CD4-positive, alpha-beta T cell (primary cell): ENCODE data around the gene LRRIQ1. TPM values are rescaled to one million over a fixed set of nuclear protein-coding genes. Genes with fewer than 3 reads are reported as not detected.

ENCODE experiments used
- ATAC-seq: fragments of 200-7000 bp; cut with Tn5 transposase; one replicate; pipeline ENCODE4 v1.10.0; 2022; ENCODE audit warnings: mild to moderate bottlenecking; ENCODE audit not compliant: poor library complexity
- CTCF ChIA-PET: fragments of 350-600 bp; sonication (Branson Sonifier 250); formaldehyde crosslinking; loops from one replicate; lab custom pipeline; 2021; ENCODE audit warnings: antibody characterized with exemption, inconsistent platforms; lab: Charles Lee
- POLR2A ChIA-PET: fragments of 350-600 bp; sonication (Branson Sonifier 250); formaldehyde crosslinking; loops from one replicate; lab custom pipeline; 2021; ENCODE audit warnings: antibody characterized with exemption, inconsistent platforms; lab: Charles Lee
- DNase-seq, 14 experiments: peaks; one replicate each; pipeline ENCODE4 v3.0.0-alpha.2; 2013 to 2020; ENCODE audit warnings: mixed read lengths in 2 of 14
- H3K27ac ChIP-seq, 2 donors: one replicate each; pipeline versions ENCODE4 v1.5.1 to v1.7.0; 2013; ENCODE audit warnings: low read length in 2 of 2, low read depth in 1 of 2, mild to moderate bottlenecking in 1 of 2
- H3K27me3 ChIP-seq, 2 experiments: 1 replicate in 1 of 2; 2 replicates in 1 of 2; pipeline versions ENCODE4 v1.6.1 to v1.7.0; 2013; ENCODE audit warnings: low read length in 2 of 2, control low read depth in 1 of 2, mild to moderate bottlenecking in 1 of 2, moderate library complexity in 1 of 2; ENCODE audit not compliant: insufficient read depth in 2 of 2, control insufficient read depth in 1 of 2
- H3K36me3 ChIP-seq: one replicate; pipeline ENCODE4 v1.6.1; 2013; ENCODE audit warnings: low read length, control low read depth; ENCODE audit not compliant: insufficient read depth
- H3K4me1 ChIP-seq: one replicate; pipeline ENCODE4 v1.6.1; 2013; ENCODE audit warnings: low read length, control low read depth; ENCODE audit not compliant: insufficient read depth
- H3K4me3 ChIP-seq: one replicate; pipeline ENCODE4 v1.5.1; 2013; ENCODE audit warnings: mild to moderate bottlenecking, low read length, moderate library complexity
- H3K9me3 ChIP-seq, 2 experiments: 1 replicate in 1 of 2; 2 replicates in 1 of 2; pipeline versions ENCODE4 v1.6.1 to v1.7.0; 2013; ENCODE audit warnings: low read length in 2 of 2, mild to moderate bottlenecking in 2 of 2, control low read depth in 1 of 2, moderate library complexity in 1 of 2; ENCODE audit not compliant: control insufficient read depth in 1 of 2, insufficient read depth in 1 of 2
- H3K27ac Mint-ChIP-seq: one replicate; pipeline ENCODE4 v1.8.0; 2020; ENCODE audit warnings: mixed read lengths
- H3K27me3 Mint-ChIP-seq: one replicate; pipeline ENCODE4 v1.8.0; 2021; ENCODE audit warnings: mixed read lengths
- H3K36me3 Mint-ChIP-seq: one replicate; pipeline ENCODE4 v1.8.0; 2021; ENCODE audit warnings: low read depth, mixed read lengths
- H3K4me1 Mint-ChIP-seq: one replicate; pipeline ENCODE4 v1.8.0; 2021; ENCODE audit warnings: low read depth, mixed read lengths
- H3K4me3 Mint-ChIP-seq: one replicate; pipeline ENCODE4 v1.8.0; 2020; ENCODE audit warnings: mild to moderate bottlenecking, mixed read lengths
- H3K9me3 Mint-ChIP-seq: one replicate; pipeline ENCODE4 v1.8.0; 2020; ENCODE audit warnings: mixed read lengths
- CTCF ChIP-seq: fragments of 200-600 bp; IDR thresholded peaks from one replicate; pipeline ENCODE4 v1.8.0; 2022; ENCODE audit warnings: antibody characterized with exemption, mild to moderate bottlenecking
- intact Hi-C, 2 experiments: fragments of 100-400 bp; cut with DNase I in 1 of 2; cut with micrococcal nuclease in 1 of 2; formaldehyde crosslinking; loops; one replicate each; pipeline versions ENCODE4 v1.15.1 to v1.9.0; 2023 to 2025; cut with DNase I, micrococcal nuclease
- total RNA-seq, 174 experiments: library from RNA in 2 of 174; stranded (reverse) in 2 of 174; gene quantifications; one replicate each; pipeline ENCODE4 v1.2.3 and lab custom pipeline; 2021 to 2026

Gene LRRIQ1
- total RNA-seq, 2 experiments from 2014 or later, result not detected

- H3K4me3 Mint-ChIP-seq, result no peak overlapping the region
- peaks cover 7% of the 10 kb centered on the region for H3K9me3 Mint-ChIP-seq
- H3K36me3 Mint-ChIP-seq, result no peaks in the 10 kb centered on the region
- Histone ChIP-seq H3K4me3 (no peak overlapping the region), H3K4me1 (no peaks in the 10 kb centered on the region), H3K9me3 (peaks cover 0 to under 1% of the 10 kb centered on the region in 2 experiments), H3K36me3 (no peaks in the 10 kb centered on the region), H3K27me3 (no peaks in the 10 kb centered on the region), H3K27ac (no peak overlapping the region)
- intact Hi-C loops, result no loop called here
- no peak for ATAC-seq
- CTCF ChIA-PET, result no interaction called here
- no peaks in the 10 kb centered on the region for H3K27me3 Mint-ChIP-seq
- POLR2A ChIA-PET, result no interaction called here
- H3K27ac Mint-ChIP-seq, result no peak overlapping the region
- TF ChIP-seq CTCF, result no peak
- no peak for DNase-seq
- H3K4me1 Mint-ChIP-seq, result no peaks in the 10 kb centered on the region
These were observed 189.3 kb downstream of the LRRIQ1 start for GRCh38 chr12:85225501-85225900.

- ATAC-seq (no peak), DNase-seq (no peak)
- H3K27ac ChIP-seq, result no peak overlapping the region
- Mint-ChIP-seq H3K27ac (no peak overlapping the region), H3K4me3 (no peak overlapping the region), H3K4me1 (no peaks in the 10 kb centered on the region), H3K36me3 (no peaks in the 10 kb centered on the region), H3K27me3 (no peaks in the 10 kb centered on the region), H3K9me3 (peaks cover 3% of the 10 kb centered on the region)
- intact Hi-C loops, result no loop called here
- no peaks in the 10 kb centered on the region for H3K9me3 ChIP-seq
- TF ChIP-seq CTCF, result no peak
- H3K4me1 ChIP-seq, result no peaks in the 10 kb centered on the region
- no peak overlapping the region for H3K4me3 ChIP-seq
- CTCF ChIA-PET, result no interaction called here
- POLR2A ChIA-PET, result no interaction called here
- no peaks in the 10 kb centered on the region for H3K36me3 ChIP-seq
- no peaks in the 10 kb centered on the region for H3K27me3 ChIP-seq
These were observed 201.2 kb downstream of the LRRIQ1 start for GRCh38 chr12:85237327-85237726.

GRCh38 chr12:85244561-85244960, 208.4 kb downstream of the LRRIQ1 start:
- no peaks in the 10 kb centered on the region for H3K27me3 Mint-ChIP-seq
- no peaks in the 10 kb centered on the region for H3K9me3 ChIP-seq
- intact Hi-C loops, result no loop called here
- H3K36me3 Mint-ChIP-seq, result no peaks in the 10 kb centered on the region
- H3K27ac Mint-ChIP-seq, result no peak overlapping the region
- no peaks in the 10 kb centered on the region for H3K27me3 ChIP-seq
- no peaks in the 10 kb centered on the region for H3K4me1 Mint-ChIP-seq
- CTCF ChIA-PET, result no interaction called here
- DNase-seq, result no peak
- ATAC-seq, result no peak
- H3K9me3 Mint-ChIP-seq, result no peaks in the 10 kb centered on the region
- no peak overlapping the region for H3K4me3 ChIP-seq
- H3K4me1 ChIP-seq, result no peaks in the 10 kb centered on the region
- no peaks in the 10 kb centered on the region for H3K36me3 ChIP-seq
- POLR2A ChIA-PET, result interaction anchor here (0.6 kb wide), 1 partner anchor 206 kb away, joined by 3 read pairs; no protein-coding TSS in a partner anchor
- no peak for TF ChIP-seq CTCF
- no peak overlapping the region for H3K27ac ChIP-seq
- H3K4me3 Mint-ChIP-seq, result no peak overlapping the region
